Spleen (tissue), 11 donors: ENCODE measurements around the gene DNAH6. TPM values are rescaled to one million over a fixed set of nuclear protein-coding genes. Genes with fewer than 3 reads are reported as not detected.

ENCODE experiments used
- DNase-seq: peaks from one replicate; pipeline ENCODE4 v3.0.0-alpha.2; 2020
- H3K27ac ChIP-seq, 8 donors: fragments of 200-600 bp; sonication (generic) in 7 of 8; 1 replicate in 4 of 8; 2 replicates in 4 of 8; pipeline versions ENCODE4 v1.5.0 to v1.8.0; 2016 to 2021; ENCODE audit warnings: inconsistent platforms in 4 of 8, mild to moderate bottlenecking in 4 of 8, moderate library complexity in 1 of 8
- H3K27me3 ChIP-seq, 7 donors: fragments of 200-600 bp; sonication (generic) in 6 of 7; replicated peaks in 1 of 7; 1 replicate in 4 of 7; 2 replicates in 3 of 7; pipeline versions ENCODE4 v1.5.0 to v1.8.0; 2016 to 2021; ENCODE audit warnings: inconsistent platforms in 3 of 7, mild to moderate bottlenecking in 1 of 7
- H3K36me3 ChIP-seq, 6 donors: fragments of 200-600 bp; sonication (generic) in 5 of 6; 1 replicate in 4 of 6; 2 replicates in 2 of 6; pipeline versions ENCODE4 v1.5.0 to v1.8.0; 2016 to 2021; ENCODE audit warnings: inconsistent platforms in 2 of 6
- H3K4me1 ChIP-seq, 6 donors: fragments of 200-600 bp; sonication (generic) in 5 of 6; 1 replicate in 3 of 6; 2 replicates in 3 of 6; pipeline versions ENCODE4 v1.5.0 to v1.8.0; 2016 to 2021; ENCODE audit warnings: inconsistent platforms in 3 of 6
- H3K4me3 ChIP-seq, 8 donors: fragments of 200-600 bp; sonication (generic) in 7 of 8; 1 replicate in 4 of 8; 2 replicates in 4 of 8; pipeline versions ENCODE4 v1.5.0 to v1.8.0; 2016 to 2021; ENCODE audit warnings: inconsistent platforms in 4 of 8, mild to moderate bottlenecking in 4 of 8, moderate library complexity in 2 of 8
- H3K9me3 ChIP-seq, 8 donors: fragments of 200-600 bp; sonication (generic) in 7 of 8; 1 replicate in 4 of 8; 2 replicates in 4 of 8; pipeline versions ENCODE4 v1.5.0 to v1.8.0; 2016 to 2021; ENCODE audit warnings: inconsistent platforms in 4 of 8
- POLR2A ChIP-seq, 3 donors: fragments of 450-650 bp; IDR thresholded peaks; one replicate each; pipeline ENCODE4 v1.5.1; 2017; ENCODE audit warnings: antibody characterized with exemption in 3 of 3, mild to moderate bottlenecking in 1 of 3
- POLR2AphosphoS5 ChIP-seq, 3 donors: sonication (generic); formaldehyde crosslinking; IDR thresholded peaks; one replicate each; pipeline ENCODE4 v1.5.1; 2017; ENCODE audit warnings: antibody characterized with exemption in 3 of 3
- WGBS, 5 donors: extraction: QIAGEN DNeasy Blood & Tissue Kit in 3 of 5; methylation state at CpG; one replicate each; pipeline versions ENCODE4 v1.1.5 to v1.1.7; 2013 to 2018; 5-methylcytosine and 5-hydroxymethylcytosine counted together
- intact Hi-C: fragments of 100-400 bp; cut with DNase I; formaldehyde crosslinking; loops from one replicate; pipeline ENCODE4 v1.15.0; 2023; ENCODE audit warnings: low total_unique reads
- polyA plus RNA-seq, 3 donors: library from polyadenylated mRNA; stranded (reverse); fragments of 200-250 nt; gene quantifications; one replicate each; pipeline ENCODE4 v1.2.1, GENCODE V29; 2013
- total RNA-seq, 7 donors: library from RNA; depleted of rRNA in 3 of 7; stranded (reverse); fragments of >200 nt in 3 of 7; fragmentation: NEBNext Ultra II Directional in 4 of 7; extraction: Animal tissue kit (Norgen Biotek cat#: 25700) in 4 of 7; gene quantifications; one replicate each; pipeline versions ENCODE4 v1.1.0 to v1.2.1, GENCODE V29; 2016 to 2021
- TF ChIP-seq, protein P1 (sequence below), 11 experiments: fragments of 200-600 bp in 7 of 11; fragments of 450-650 bp in 4 of 11; sonication (generic) in 4 of 11; IDR thresholded peaks in 8 of 11; conservative IDR thresholded peaks in 3 of 11; 1 replicate in 7 of 11; 2 replicates in 4 of 11; pipeline versions ENCODE4 v1.4.0 to v1.8.0; 2016 to 2021; ENCODE audit warnings: antibody characterized with exemption in 11 of 11, inconsistent platforms in 4 of 11, mild to moderate bottlenecking in 1 of 11
- donor health status: healthy with polysubstance abuse.
- donor health status: DM: no; HTN: no; CAD: no; lungs with moderate emphysema.
- donor health status: DM: no; HTN: no; CAD: no.
- donor health status: Bipolar disorder and iron deficiency.
- donor health status: healthy.
- donor health status: DM: no; HTN: no; CAD: no.
- donor health status: DM: yes; HTN: yes; CAD: no.

The DNAH6 gene
- total and polyA plus RNA-seq, 10 donors = 0.02 to 1.1 (median 0.43) TPM; not detected in 1

DNA sequence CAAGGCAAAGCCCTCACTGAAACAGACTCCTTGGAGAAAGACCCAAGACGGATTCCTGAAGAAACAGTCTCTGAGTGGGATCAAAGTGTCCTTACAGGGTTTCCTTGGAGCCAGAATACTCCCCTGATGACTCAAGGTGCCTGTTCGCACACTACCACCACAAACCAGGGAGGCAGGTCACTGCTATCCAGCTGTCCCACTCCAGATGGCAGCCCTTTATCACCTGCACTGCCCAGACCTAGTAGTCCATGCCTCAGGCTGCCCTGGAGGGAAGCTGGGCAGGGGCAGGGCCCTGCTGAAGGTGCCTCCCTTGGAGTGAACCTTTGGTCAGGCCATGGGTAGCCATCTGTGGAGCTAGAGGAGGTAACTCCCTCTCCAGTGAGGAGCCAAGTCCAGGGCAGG is 330.4 kb downstream of the DNAH6 start:
- Histone ChIP-seq H3K27me3 (no peaks in the 10 kb centered on the region), H3K4me1 (peaks cover 9 to 66% (median 26%) of the 10 kb centered on the region in 6 donors), H3K27ac (peak overlapping the region; percentile 45 to 92 (median 82)), H3K36me3 (no peaks in the 10 kb centered on the region), H3K4me3 (no peak overlapping the region), H3K9me3 (no peaks in the 10 kb centered on the region)
- TF ChIP-seq POLR2A (IDR thresholded peaks at IDR 0.05) (no peak), POLR2AphosphoS5 (IDR thresholded peaks at IDR 0.05) (no peak)
- TF ChIP-seq, protein P1, sequence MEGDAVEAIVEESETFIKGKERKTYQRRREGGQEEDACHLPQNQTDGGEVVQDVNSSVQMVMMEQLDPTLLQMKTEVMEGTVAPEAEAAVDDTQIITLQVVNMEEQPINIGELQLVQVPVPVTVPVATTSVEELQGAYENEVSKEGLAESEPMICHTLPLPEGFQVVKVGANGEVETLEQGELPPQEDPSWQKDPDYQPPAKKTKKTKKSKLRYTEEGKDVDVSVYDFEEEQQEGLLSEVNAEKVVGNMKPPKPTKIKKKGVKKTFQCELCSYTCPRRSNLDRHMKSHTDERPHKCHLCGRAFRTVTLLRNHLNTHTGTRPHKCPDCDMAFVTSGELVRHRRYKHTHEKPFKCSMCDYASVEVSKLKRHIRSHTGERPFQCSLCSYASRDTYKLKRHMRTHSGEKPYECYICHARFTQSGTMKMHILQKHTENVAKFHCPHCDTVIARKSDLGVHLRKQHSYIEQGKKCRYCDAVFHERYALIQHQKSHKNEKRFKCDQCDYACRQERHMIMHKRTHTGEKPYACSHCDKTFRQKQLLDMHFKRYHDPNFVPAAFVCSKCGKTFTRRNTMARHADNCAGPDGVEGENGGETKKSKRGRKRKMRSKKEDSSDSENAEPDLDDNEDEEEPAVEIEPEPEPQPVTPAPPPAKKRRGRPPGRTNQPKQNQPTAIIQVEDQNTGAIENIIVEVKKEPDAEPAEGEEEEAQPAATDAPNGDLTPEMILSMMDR (IDR thresholded peaks at IDR 0.05 in 8 of 11, conservative IDR thresholded peaks at IDR 0.05 in 3 of 11) = no peak
- DNase-seq = no peak
- WGBS, 5 donors = 41 to 83% (median 81%) methylated on average over 2 of the region's 2 CpGs
- intact Hi-C loops = no loop called here

DNA sequence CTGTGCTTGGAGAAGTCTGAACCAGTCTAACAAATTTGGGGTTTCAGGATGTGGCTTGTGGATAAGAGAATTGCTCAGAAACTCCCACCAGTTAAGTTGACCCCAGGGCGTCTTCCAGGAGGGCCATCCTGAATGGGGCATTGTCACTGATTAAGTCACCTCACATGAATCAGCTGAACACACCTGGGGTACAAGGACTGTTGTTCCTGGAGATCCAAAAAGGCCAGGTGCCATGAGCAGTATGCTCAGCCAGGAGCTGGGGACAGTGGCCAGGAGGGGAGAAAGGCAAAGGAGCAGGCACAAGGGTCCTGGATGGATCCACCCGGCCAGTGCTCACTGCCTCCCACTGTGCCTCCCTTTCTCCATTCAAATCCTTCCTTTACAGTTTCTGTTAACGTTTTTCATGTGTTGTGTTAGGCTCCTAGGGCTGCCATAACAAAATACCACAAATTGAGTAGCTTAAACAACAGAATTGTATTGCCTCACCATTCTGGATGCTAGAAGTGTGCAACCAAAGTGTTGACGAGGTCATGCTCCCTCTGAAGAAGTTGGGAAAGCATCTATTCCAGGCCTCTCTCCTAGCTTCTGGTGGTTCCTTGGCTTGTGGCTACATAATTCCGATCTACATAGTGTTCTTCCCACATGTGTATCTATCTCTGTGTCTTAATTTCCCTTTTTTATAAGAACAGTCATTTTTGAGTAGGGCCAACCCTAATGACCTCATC is 331.2 kb downstream of the DNAH6 start:
- Histone ChIP-seq H3K36me3 (no peaks in the 10 kb centered on the region), H3K4me3 (no peak overlapping the region), H3K27ac (peak overlapping the region in 7 of 8 donors; percentile 52 to 92 (median 85)), H3K4me1 (peaks cover 9 to 66% (median 26%) of the 10 kb centered on the region in 6 donors), H3K27me3 (no peaks in the 10 kb centered on the region), H3K9me3 (peaks cover 0 to 6% (median 0%) of the 10 kb centered on the region in 8 donors)
- DNase-seq = no peak
- WGBS, 5 donors = 68 to 87% (median 73%) methylated on average over 4 to 5 of the region's 5 CpGs
- intact Hi-C loops = no loop called here
- TF ChIP-seq POLR2AphosphoS5 (IDR thresholded peaks at IDR 0.05) = no peak
- TF ChIP-seq, protein P1 (IDR thresholded peaks at IDR 0.05 in 8 of 11, conservative IDR thresholded peaks at IDR 0.05 in 3 of 11) = no peak
- no peak for TF ChIP-seq POLR2A (IDR thresholded peaks at IDR 0.05)

- Histone ChIP-seq H3K9me3 (peaks cover 0 to 19% (median 12%) of the 10 kb centered on the region in 8 donors), H3K36me3 (no peaks in the 10 kb centered on the region), H3K27me3 (no peaks in the 10 kb centered on the region), H3K27ac (peak overlapping the region in 3 of 8 donors; percentile 23 to 92 (median 88)), H3K4me3 (no peak overlapping the region), H3K4me1 (peaks cover 9 to 52% (median 23%) of the 10 kb centered on the region in 6 donors)
- TF ChIP-seq POLR2A (IDR thresholded peaks at IDR 0.05) = no peak
- no peak for TF ChIP-seq POLR2AphosphoS5 (IDR thresholded peaks at IDR 0.05)
- TF ChIP-seq, protein P1 (IDR thresholded peaks at IDR 0.05 in 8 of 11, conservative IDR thresholded peaks at IDR 0.05 in 3 of 11) = no peak
- intact Hi-C loops = no loop called here
- no peak for DNase-seq
- 71 to 79% (median 76%) methylated on average over 8 of the region's 8 CpGs for WGBS, 5 donors
Observed at GRCh38 chr2:84849271-84849952, 333.1 kb downstream of the DNAH6 start.

DNA sequence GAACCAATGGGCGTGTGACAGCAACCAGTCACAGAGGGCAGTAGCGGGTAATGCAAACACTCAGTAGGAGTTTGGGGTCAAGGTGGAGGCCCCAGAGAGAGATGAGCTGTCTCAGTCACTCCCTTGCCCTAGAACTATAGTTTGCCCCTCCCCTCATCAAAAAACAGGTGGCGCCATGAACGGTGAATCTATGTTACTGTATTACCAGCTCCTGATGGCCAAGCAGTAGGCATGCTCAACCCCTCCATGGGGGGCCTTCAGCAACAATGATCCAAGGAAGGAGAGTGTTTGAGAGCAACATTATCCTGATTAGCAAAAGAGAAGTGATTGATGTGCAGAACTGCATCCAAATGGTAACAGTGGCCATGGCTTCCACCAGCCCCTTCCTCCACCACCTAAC is 334.2 kb downstream of the DNAH6 start:
- WGBS, 5 donors = 93 to 98% (median 94%) methylated on average over 4 of the region's 4 CpGs
- Histone ChIP-seq H3K27me3 (no peaks in the 10 kb centered on the region), H3K4me3 (no peak overlapping the region), H3K27ac (peak overlapping the region in 2 of 8 donors; percentile 30 to 92), H3K9me3 (peaks cover 0 to 19% (median 12%) of the 10 kb centered on the region in 8 donors), H3K36me3 (no peaks in the 10 kb centered on the region), H3K4me1 (peaks cover 7 to 41% (median 15%) of the 10 kb centered on the region in 6 donors)
- DNase-seq = no peak
- intact Hi-C loops = no loop called here
- TF ChIP-seq, protein P1 (IDR thresholded peaks at IDR 0.05 in 8 of 11, conservative IDR thresholded peaks at IDR 0.05 in 3 of 11) = no peak
- TF ChIP-seq POLR2AphosphoS5 (IDR thresholded peaks at IDR 0.05) = no peak
- TF ChIP-seq POLR2A (IDR thresholded peaks at IDR 0.05) = no peak
